ENCODE measurements around the gene RPTOR.
A peak's percentile ranks its signal among the peaks of the same experiment; 100 is the strongest.

- TF ChIP-seq POLR2AphosphoS5 (IDR thresholded peaks at IDR 0.05; ENCODE audit: borderline replicate concordance, low read depth, low read length) (peak; percentile 47; the same call in 1 of the 2 replicates), FOXP2 (optimal IDR thresholded peaks at IDR 0.05; ENCODE audit: control extremely low read depth, extremely low read length, insufficient read depth) (no peak), EZH2 (IDR thresholded peaks at IDR 0.05) (no peak)
Measured at GRCh38 chr17:80650751-80651518, 106.3 kb downstream of the RPTOR start.
